GM18517 (cell line): ENCODE results near the gene FAM83C.

Experiments
- ATAC-seq: cut with Tn5 transposase; IDR thresholded peaks from one replicate; pipeline ENCODE4 v1.9.1; 2021; ENCODE audit warnings: mild to moderate bottlenecking, moderate library complexity; ENCODE audit not compliant: unreplicated experiment

FAM83C gene

GRCh38 chr20:35299780-35300179 is 7.6 kb upstream of the FAM83C start:
- no peak for ATAC-seq

DNA sequence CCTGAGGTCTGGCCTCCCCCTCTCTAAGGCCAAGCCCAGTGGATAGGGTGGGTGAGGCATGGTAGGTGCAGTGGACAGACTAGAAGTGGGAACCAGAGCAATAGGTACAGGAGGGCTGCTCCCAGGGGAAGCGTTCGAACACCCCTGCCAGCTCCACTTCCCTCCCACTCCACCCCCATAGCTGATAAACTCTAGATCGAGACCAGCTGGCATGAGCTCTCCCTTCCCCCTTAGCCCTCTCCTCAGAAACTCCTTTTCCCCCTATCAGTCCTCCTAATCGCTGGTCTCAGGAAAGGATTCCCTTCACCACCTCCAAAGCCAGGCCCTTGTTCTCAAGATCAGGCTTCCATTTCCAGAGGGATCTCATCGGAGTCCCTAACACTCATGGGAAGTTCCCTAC is 6.0 kb upstream of the FAM83C start:
- ATAC-seq: no peak

- ATAC-seq: no peak
Observed at GRCh38 chr20:35297740-35298139, 5.5 kb upstream of the FAM83C start.

GRCh38 chr20:35297155-35297554 is 4.9 kb upstream of the FAM83C start:
- no peak for ATAC-seq

GRCh38 chr20:35296101-35296554 is 3.9 kb upstream of the FAM83C start:
- no peak for ATAC-seq

DNA sequence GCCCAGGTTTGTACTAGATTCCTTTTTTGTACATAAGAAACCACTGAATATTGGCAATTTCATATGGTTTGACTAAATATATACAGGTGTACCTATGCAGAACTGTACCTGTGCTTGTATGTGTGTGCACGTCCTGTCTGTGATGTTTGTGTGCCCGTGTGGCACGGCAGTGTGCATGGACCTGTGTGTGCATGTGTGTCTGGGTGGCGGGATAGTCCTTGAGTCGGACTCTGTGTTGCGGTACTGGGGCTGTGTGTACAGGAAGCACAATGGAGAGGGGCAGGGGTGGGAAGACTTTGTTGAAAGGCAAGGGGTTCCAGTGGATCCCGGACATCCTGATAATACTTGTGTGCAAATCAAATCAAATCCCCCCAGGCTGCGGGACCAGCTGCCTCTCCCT is 3.4 kb upstream of the FAM83C start:
- ATAC-seq: no peak

DNA sequence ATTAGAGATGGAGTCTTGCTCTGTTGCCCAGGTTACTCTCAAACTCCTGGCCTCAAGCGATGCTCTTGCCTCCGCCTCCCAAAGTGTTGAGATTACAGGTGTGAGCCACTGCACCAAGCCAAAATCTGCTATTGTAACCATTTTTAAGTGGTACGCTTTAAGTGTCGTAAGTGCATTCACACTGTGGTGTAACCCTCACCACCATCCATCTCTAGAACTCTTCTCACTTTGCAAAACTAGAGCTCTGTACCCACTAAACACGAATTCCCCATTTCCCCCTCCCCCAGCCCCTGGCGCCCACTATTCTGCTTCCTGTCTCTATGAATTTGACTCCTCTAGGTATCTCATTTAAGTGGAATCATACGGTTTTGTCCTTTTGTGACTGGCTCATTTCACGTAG is 2.8 kb upstream of the FAM83C start:
- ATAC-seq: no peak

GRCh38 chr20:35294293-35294685 is 2.1 kb upstream of the FAM83C start:
- no peak for ATAC-seq

DNA sequence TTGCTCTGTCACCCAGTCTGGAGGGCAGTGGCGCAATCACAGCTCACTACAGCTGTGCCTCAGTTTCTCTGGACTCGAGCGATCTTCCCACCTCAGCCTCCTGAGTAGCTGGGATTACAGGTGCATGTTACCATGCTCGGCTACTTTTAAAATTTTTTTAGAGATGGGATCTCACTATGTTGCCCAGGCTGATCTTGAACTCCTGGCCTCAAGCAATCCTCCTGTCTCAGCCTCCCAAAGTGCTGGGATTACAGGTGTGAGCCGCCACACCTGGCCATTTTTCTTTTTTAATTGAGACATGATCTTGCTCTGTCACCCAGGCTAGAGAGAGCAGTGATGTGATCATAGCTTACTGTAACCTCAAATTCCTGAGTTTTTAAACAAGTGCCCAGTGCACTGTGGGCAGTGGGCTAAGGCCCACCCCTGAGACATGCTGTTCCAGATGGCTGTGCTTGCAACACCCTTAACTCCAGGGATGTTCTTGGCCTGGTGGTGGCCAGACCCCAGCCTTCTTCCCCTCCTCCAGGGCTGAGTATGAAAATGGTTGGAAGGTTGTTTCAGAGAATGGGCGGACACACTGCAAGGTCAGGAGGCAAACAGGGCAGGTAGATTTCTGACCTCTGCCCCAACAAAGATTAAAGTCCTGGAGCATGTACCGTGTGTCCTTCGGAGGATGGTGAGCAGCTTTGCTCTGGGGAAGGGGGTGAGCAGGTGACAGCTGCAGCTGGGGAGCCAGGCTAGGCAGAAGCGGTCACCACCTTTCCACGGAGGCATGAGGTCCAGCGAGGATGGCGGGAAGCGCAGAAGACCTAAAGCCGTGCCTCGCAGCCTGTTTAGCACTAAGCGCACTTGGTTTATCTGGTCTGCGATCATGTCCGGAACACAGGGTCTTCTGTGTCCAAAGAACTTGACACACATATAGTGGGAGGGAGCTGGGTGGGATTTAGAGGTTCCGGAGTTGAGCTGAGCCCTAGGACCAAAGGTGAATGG is 1.4 kb upstream of the FAM83C start:
- no peak for ATAC-seq

- ATAC-seq: no peak
Observed at GRCh38 chr20:35292504-35293285, 470 bp upstream of the FAM83C start.

- no peak for ATAC-seq
Observed at GRCh38 chr20:35290887-35291417, 1.3 kb downstream of the FAM83C start.

DNA sequence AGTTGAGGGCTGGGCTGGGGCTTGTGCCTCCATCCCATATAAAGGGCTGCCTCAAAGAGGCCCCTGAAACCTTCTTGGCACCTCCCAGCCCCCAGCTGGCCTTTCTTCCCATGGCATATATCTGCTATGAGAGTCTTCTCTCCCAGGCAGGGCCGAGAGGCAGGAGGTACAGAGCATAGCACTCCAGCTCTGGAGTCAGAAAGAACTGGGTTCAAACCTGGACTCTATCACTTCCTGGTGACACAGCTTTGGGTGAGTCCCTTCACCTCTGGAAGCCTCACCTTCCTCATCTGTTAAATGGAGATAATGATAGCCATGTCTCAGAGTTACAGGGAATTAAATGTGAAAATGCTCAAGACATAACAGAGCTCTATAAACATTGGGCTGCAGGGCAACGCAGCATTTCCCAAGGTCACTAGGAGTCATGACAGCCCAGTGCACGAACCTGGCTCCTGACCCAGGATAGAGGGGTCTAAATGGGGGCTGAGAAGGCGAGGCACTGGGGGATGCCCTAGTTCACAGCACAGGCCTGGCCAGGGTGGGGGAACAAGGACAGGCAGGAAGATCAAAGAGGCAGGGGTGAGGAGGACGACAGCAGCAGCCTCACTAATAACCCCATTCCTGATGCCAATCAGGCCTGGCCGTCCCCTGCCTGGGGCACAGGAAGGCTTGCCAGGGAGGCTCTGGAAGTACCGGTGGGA is 1.9 kb downstream of the FAM83C start:
- ATAC-seq: no peak

GRCh38 chr20:35288325-35289060 is 3.7 kb downstream of the FAM83C start:
- no peak for ATAC-seq

DNA sequence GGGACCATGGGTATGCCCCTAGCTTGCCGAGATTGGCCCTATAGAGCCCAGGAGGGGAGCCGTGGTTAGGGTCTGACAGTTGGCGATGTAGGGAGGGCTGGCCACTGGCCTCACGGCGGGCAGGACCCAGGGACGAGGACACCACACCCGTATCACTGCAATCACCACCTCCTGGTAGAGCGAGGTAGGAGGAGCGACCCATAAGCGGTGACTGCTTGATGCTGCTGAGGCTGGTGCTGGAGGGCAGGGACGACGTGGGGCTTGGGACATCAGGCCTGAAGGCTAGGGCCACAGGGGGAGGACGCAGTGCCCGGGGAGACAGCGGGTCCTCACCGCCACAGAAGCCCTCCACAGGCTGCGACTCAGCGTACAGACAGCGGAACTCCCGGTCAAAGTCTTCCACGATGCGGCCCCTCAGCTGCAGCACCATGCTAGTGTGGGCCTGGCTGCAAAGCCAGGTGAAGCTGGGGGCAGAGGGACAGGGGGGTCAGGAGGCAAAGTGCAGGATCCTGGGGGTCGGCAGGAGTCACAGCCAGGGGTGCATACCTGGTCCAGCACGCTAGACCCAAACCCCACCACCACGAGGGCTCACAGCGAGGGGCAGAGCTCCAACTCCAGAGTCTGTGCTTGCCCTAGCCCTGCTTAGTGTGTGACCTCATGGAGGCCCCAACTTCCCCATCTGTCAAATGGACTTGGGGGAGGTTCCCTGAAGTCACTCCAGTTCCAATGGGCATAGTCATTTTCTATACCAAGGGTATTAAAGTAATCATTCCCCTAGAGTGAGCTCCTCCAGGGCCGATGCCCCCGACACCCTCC is 4.5 kb downstream of the FAM83C start:
- ATAC-seq: no peak

DNA sequence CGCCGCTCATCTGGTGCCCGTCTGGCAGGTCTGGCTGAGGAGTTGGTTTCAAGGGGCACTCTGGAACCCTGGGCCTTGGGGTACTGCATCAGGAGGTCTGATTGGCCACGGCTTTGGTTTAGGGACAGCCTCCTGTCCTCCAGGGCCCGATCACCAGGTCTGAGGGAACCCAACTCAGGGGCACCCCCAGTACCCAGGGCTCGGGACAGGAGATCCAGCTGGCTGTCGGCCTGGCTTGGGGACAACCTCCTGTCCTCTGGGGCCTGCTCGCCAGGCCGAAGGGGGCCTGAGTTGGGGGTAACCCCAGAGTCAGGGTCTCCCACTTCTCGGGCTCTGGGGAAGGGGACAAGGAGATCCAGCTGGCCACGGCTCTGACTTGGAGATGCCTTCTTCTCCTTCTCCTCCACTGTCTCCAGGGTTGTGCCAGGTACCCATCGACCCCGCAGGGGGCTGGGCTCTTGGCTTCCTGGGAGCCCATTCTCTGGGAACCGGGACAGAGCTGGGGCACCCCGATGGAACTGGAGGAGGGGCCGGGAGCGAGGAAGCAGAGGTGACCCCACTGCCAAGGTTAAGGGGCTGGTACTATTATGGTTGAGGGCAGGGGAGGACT is 5.2 kb downstream of the FAM83C start:
- no peak for ATAC-seq

GRCh38 chr20:35286077-35286898 is 5.9 kb downstream of the FAM83C start:
- no peak for ATAC-seq

DNA sequence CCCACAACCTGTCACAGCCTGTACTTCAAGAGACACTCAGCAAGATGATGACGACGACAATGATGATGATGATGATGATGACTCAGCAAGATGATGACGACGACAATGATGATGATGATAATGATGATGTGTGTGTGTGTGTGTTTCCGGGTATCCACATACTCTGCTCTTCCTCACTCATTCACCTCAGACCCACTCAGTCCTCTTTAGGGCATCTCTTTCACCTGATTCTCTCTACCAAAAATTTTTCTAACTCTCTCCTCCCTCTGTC is 6.5 kb downstream of the FAM83C start:
- ATAC-seq: no peak

DNA sequence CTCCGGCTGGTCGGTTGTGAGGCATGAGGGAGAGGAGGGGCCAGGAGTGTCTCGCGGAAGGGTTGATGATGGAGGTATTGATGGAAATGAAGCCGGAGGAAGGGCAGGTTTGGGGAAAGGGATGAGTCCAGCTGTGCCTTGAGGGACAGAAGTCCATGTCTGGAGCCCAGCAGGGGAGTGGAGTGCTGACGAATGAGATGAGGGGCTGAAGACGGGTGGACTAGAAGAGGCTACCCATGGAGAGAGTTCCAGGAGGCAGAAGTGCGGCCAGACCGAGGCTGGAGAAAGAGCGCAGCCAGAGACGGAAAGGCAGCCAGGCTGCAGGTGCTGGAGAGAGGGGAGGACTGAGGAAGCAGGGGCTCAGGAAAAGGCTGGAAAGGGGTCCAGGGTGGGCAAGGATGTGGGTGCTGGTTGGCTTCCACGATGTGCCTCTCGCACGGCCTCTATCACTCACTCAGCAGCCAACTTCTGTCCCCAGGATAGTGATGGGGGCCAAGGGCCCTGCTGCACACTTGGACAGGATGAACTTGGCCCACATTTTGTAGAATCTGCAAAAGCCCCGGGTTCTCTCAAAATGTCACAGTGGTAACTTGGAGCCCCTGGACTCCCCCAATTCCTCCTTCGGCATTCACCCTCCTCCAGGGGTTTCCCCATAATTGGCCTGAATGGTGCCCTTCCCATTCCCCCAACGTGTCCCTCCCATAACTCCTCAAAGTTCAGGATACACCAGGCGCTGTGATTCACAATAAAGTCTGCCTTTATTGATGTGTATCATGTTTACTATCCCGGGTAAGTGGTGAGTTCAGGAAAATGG is 7.0 kb downstream of the FAM83C start:
- no peak for ATAC-seq
